MM.1S (cell line): ENCODE measurements around the gene PLXDC2.

Source experiments
- DNase-seq: peaks from one replicate; pipeline ENCODE4 v3.0.0-alpha.2; 2015
- H2AFZ ChIP-seq: fragments of 300-600 bp; sonication (generic); 2 replicates; pipeline ENCODE4 v1.6.0; 2016; ENCODE audit warnings: antibody characterized with exemption, low read length
- H3F3A ChIP-seq: fragments of 300-600 bp; sonication (generic); 2 replicates; pipeline ENCODE4 v1.6.1; 2016; ENCODE audit warnings: mild to moderate bottlenecking, antibody characterized with exemption, low read length, moderate library complexity, mixed read lengths; ENCODE audit not compliant: insufficient read depth
- H3K27ac ChIP-seq: fragments of 300-600 bp; sonication (generic); 2 replicates; pipeline ENCODE4 v1.5.1; 2016; ENCODE audit warnings: mild to moderate bottlenecking, low read length
- H3K27me3 ChIP-seq: fragments of 300-600 bp; sonication (generic); replicated peaks from 2 replicates; pipeline ENCODE4 v1.6.0; 2016; ENCODE audit warnings: low read length; ENCODE audit not compliant: insufficient read depth
- H3K36me3 ChIP-seq: fragments of 300-600 bp; sonication (generic); replicated peaks from 2 replicates; pipeline ENCODE4 v1.6.1; 2016; ENCODE audit warnings: mild to moderate bottlenecking, low read length, mixed read lengths; ENCODE audit not compliant: insufficient read depth
- H3K4me1 ChIP-seq: fragments of 300-600 bp; sonication (generic); 2 replicates; pipeline ENCODE4 v1.6.1; 2016; ENCODE audit warnings: low read length, mixed read lengths
- H3K4me2 ChIP-seq: fragments of 300-600 bp; sonication (generic); 2 replicates; pipeline ENCODE4 v1.6.0; 2016; ENCODE audit warnings: low read depth, low read length
- H3K4me3 ChIP-seq: fragments of 300-600 bp; sonication (generic); 2 replicates; pipeline ENCODE4 v1.5.1; 2016; ENCODE audit warnings: low read length, mixed read lengths
- H3K79me2 ChIP-seq: fragments of 300-600 bp; sonication (generic); 2 replicates; pipeline ENCODE4 v1.6.1; 2016; ENCODE audit warnings: mixed run types, low read length, mixed read lengths
- H3K9ac ChIP-seq: fragments of 300-600 bp; sonication (generic); 2 replicates; pipeline ENCODE4 v1.6.1; 2016; ENCODE audit warnings: low read length, mixed read lengths
- H3K9me2 ChIP-seq: fragments of 300-600 bp; sonication (generic); replicated peaks from 2 replicates; pipeline ENCODE4 v1.6.1; 2016; ENCODE audit warnings: mild to moderate bottlenecking, low read length, mixed read lengths; ENCODE audit not compliant: insufficient read depth
- H3K9me3 ChIP-seq: fragments of 300-600 bp; sonication (generic); replicated peaks from 2 replicates; pipeline ENCODE4 v1.6.1; 2016; ENCODE audit warnings: mild to moderate bottlenecking, low read length, mixed read lengths; ENCODE audit not compliant: insufficient read depth
- H4K20me1 ChIP-seq: fragments of 300-600 bp; sonication (generic); 2 replicates; pipeline ENCODE4 v1.6.1; 2016; ENCODE audit warnings: mild to moderate bottlenecking, low read length, moderate library complexity, mixed read lengths; ENCODE audit not compliant: insufficient read depth
- CTCF ChIP-seq: fragments of 300-600 bp; sonication (generic); IDR thresholded peaks from 2 replicates; pipeline ENCODE4 v1.5.1; 2016; ENCODE audit warnings: antibody characterized with exemption, low read length, mixed read lengths
- EZH2 ChIP-seq: fragments of 300-600 bp; sonication (generic); optimal IDR thresholded peaks from 2 replicates; pipeline ENCODE3; 2017; ENCODE audit warnings: low read depth, mild to moderate bottlenecking, antibody characterized with exemption, low read length, mixed read lengths
- EZH2phosphoT487 ChIP-seq: fragments of 300-600 bp; sonication (generic); IDR thresholded peaks from 2 replicates; pipeline ENCODE4 v1.6.1; 2018; ENCODE audit warnings: antibody characterized with exemption, low read length

The PLXDC2 gene

GRCh38 chr10:20334559-20334958 is 518.3 kb downstream of the PLXDC2 start:
- TF ChIP-seq EZH2 (no peak), CTCF (no peak), EZH2phosphoT487 (no peak)
- Histone ChIP-seq H3K9ac (no peak overlapping the region), H3K4me1 (no peaks in the 10 kb centered on the region), H3K27ac (no peak overlapping the region), H3K27me3 (no peaks in the 10 kb centered on the region), H3K9me2 (no peaks in the 10 kb centered on the region), H3K4me3 (no peak overlapping the region), H3K36me3 (no peaks in the 10 kb centered on the region), H3K9me3 (no peaks in the 10 kb centered on the region), H3K79me2 (no peaks in the 10 kb centered on the region), H4K20me1 (no peaks in the 10 kb centered on the region), H3F3A (no peaks in the 10 kb centered on the region), H2AFZ (no peak overlapping the region), H3K4me2 (no peak overlapping the region)
- DNase-seq = no peak
